Camera-type eye (tissue), 1 donor: ENCODE data around the gene DUSP14. TPM values are rescaled to one million over a fixed set of nuclear protein-coding genes. Genes with fewer than 3 reads are reported as not detected.

Experiments
- total RNA-seq: library from RNA; depleted of rRNA; stranded (reverse); fragments of >200 nt; gene quantifications from one replicate; pipeline ENCODE4 v1.2.3, GENCODE V29; 2014

The DUSP14 gene
- total RNA-seq = 9.7 TPM

DNA sequence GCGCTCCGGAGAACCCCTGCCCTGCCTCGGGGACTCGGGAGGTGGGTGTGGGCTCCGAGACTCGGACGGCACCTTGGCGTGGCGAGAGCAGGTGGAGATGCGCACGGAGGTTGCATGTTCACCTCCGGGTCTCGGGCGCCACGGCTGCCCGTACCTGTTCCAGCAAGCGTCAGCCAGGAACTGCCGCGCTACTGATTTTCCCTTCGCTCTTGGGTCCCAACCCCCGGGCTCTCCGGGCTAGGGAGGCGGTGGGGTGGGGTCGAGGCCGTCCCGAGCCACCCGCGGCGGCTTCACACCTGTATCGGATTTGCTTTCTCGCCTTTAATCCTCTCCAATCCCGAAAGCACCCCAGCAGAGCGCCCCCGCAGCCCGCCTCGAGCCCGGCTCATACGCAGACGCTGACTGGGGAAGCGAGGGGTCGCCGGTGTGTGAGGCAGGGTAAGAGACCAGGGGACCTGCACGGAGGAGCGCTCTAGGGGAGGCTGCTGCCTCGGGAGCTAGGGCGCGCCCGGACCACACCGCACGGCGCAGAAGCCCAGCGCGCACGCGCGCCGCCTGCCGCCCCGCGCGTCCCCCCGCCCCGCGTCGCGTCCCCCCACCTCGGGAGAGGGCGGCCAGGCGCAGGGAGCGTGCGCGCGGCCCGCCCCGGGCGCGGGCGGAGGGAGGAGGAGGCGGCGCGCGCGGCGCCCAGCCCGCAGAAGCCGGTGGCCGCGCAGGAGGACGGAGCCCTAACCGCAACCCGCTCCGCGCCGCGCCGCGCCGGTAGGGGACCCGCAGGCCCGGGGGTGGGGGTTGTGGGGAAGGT is at the start of gene DUSP14:
TSS of gene DUSP14 (plus strand) at position 695 of the 805 bp plus-strand sequence. CDS start 22,382 bp downstream, outside the sequence.

Other genes with a start within 250 kb of the DUSP14 start
- gene C17orf78, start 113.9 kb upstream of the DUSP14 start, total RNA-seq = not detected
- 70.8 TPM for gene ACACA, start 83.1 kb upstream of the DUSP14 start, total RNA-seq
- 33.6 TPM for gene TADA2A, start 83.0 kb upstream of the DUSP14 start, total RNA-seq
- 54.7 TPM for gene SYNRG, start 119.5 kb downstream of the DUSP14 start, total RNA-seq
- gene DDX52, start 153.6 kb downstream of the DUSP14 start, total RNA-seq = 39.6 TPM